Glutamatergic neuron (in vitro differentiated cells): ENCODE data around the gene CTNNBIP1. TPM values are rescaled to one million over a fixed set of nuclear protein-coding genes. Genes with fewer than 3 reads are reported as not detected.

Source experiments
- DNase-seq: peaks from one replicate; pipeline ENCODE4 v3.0.0; 2022
- H3K27ac Mint-ChIP-seq: one replicate; pipeline ENCODE4 v1.8.0; 2020; ENCODE audit warnings: mild to moderate bottlenecking, mixed read lengths, inconsistent platforms; ENCODE audit not compliant: unreplicated experiment
- H3K27me3 Mint-ChIP-seq: one replicate; pipeline ENCODE4 v1.8.0; 2020; ENCODE audit warnings: mild to moderate bottlenecking, moderate library complexity, mixed read lengths, inconsistent platforms; ENCODE audit not compliant: unreplicated experiment
- H3K36me3 Mint-ChIP-seq: one replicate; pipeline ENCODE4 v1.8.0; 2020; ENCODE audit warnings: mild to moderate bottlenecking, mixed read lengths, inconsistent platforms; ENCODE audit not compliant: unreplicated experiment
- H3K4me1 Mint-ChIP-seq: one replicate; pipeline ENCODE4 v1.8.0; 2020; ENCODE audit warnings: mild to moderate bottlenecking, low read depth, mixed read lengths, inconsistent platforms; ENCODE audit not compliant: unreplicated experiment
- H3K4me3 Mint-ChIP-seq: one replicate; pipeline ENCODE4 v1.8.0; 2020; ENCODE audit warnings: mild to moderate bottlenecking, mixed read lengths, inconsistent platforms; ENCODE audit not compliant: unreplicated experiment
- H3K9me3 Mint-ChIP-seq: one replicate; pipeline ENCODE4 v1.8.0; 2020; ENCODE audit warnings: mild to moderate bottlenecking, moderate library complexity, mixed read lengths, inconsistent platforms; ENCODE audit not compliant: unreplicated experiment
- total RNA-seq: library from RNA; stranded (reverse); fragmentation: NEBNext Ultra II Directional; extraction: Animal tissue kit (Norgen Biotek cat#: 25700); gene quantifications from one replicate; pipeline ENCODE4 v1.2.1, GENCODE V29; 2021; ENCODE audit not compliant: unreplicated experiment
- TF ChIP-seq, protein P1 (sequence below): fragments of 200-600 bp; sonication (generic); IDR thresholded peaks from one replicate; pipeline ENCODE4 v1.5.0; 2021; ENCODE audit not compliant: partially characterized antibody, unreplicated experiment

CTNNBIP1 gene
- total RNA-seq, 1 donor from 2014 or later = 50.7 TPM

DNA sequence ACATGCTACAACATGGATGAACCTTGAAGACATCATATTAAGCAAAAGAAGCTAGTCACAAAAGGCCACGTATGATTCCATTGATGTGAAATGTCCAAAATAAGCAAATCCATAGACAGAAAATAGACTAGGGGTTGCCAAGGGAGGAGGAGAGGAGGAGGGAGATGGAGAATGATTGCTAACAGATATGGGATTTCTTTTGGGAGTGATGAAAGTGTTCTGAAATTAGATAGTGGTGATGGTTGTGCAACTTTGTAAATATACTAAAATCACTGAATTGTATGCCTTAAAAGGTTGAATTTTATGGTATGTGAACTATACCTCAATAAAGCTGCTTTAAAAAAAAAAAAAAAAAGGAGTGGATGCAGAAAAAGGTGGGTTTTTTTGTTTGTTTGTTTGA, 93.9 kb downstream of the CTNNBIP1 start:
- Mint-ChIP-seq H3K27me3 (peaks cover 3% of the 10 kb centered on the region), H3K27ac (no peak overlapping the region), H3K4me1 (peaks cover 15% of the 10 kb centered on the region)

DNA sequence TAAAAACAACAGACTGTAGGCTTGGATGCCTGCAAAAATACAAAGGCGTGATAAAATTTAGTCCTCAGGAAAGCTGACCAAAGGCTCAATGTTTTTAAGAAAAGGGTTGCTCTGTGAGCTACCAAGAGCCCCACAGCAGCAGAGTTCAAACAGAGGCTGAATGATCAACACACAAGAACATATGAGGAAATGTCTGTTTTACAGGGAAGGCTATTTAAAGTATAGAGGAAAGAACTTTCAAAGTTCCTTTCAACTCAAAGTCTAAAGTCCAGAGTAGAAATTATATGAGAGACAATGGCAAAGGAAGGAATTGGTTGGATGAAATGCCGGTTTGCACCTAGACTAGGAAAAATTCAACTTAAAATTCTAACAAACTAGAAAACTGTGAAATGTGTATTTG, 94.9 kb downstream of the CTNNBIP1 start:
- TF ChIP-seq, protein P1, sequence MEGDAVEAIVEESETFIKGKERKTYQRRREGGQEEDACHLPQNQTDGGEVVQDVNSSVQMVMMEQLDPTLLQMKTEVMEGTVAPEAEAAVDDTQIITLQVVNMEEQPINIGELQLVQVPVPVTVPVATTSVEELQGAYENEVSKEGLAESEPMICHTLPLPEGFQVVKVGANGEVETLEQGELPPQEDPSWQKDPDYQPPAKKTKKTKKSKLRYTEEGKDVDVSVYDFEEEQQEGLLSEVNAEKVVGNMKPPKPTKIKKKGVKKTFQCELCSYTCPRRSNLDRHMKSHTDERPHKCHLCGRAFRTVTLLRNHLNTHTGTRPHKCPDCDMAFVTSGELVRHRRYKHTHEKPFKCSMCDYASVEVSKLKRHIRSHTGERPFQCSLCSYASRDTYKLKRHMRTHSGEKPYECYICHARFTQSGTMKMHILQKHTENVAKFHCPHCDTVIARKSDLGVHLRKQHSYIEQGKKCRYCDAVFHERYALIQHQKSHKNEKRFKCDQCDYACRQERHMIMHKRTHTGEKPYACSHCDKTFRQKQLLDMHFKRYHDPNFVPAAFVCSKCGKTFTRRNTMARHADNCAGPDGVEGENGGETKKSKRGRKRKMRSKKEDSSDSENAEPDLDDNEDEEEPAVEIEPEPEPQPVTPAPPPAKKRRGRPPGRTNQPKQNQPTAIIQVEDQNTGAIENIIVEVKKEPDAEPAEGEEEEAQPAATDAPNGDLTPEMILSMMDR = no peak
- DNase-seq = no peak
- no peaks in the 10 kb centered on the region for H3K9me3 Mint-ChIP-seq
- no peak overlapping the region for H3K27ac Mint-ChIP-seq
- H3K4me1 Mint-ChIP-seq = peaks cover 12% of the 10 kb centered on the region
- H3K27me3 Mint-ChIP-seq = no peaks in the 10 kb centered on the region
- H3K36me3 Mint-ChIP-seq = no peaks in the 10 kb centered on the region
- H3K4me3 Mint-ChIP-seq = no peak overlapping the region

More for the DNA sequence above, 93.9 kb downstream of the CTNNBIP1 start:
- Mint-ChIP-seq H3K4me3 (no peak overlapping the region), H3K36me3 (no peaks in the 10 kb centered on the region), H3K9me3 (peaks cover 2% of the 10 kb centered on the region)
- no peak for DNase-seq
- TF ChIP-seq, protein P1 = no peak

DNA sequence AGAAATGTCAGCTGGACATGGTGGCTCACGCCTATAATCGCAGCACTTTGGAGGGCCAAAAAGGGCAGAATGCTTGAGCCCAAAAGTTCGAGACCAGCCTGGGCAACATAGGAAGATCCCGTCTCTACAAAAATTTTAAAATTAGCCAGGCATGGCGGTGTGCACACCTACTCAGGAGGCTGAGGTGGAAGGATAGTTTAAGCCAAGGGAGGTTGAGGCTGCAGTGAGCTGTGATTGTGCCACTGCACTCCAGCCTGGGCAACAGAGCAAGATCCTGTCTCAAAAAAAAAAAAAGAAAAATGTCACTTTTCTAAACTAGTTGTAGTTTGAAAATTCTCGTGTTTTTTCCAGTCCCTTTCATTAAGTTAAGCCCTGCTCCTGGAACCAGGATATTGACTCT, 95.5 kb downstream of the CTNNBIP1 start:
- Mint-ChIP-seq H3K36me3 (no peaks in the 10 kb centered on the region), H3K27ac (no peak overlapping the region), H3K9me3 (no peaks in the 10 kb centered on the region), H3K4me1 (peaks cover 9% of the 10 kb centered on the region), H3K4me3 (no peak overlapping the region), H3K27me3 (no peaks in the 10 kb centered on the region)
- no peak for DNase-seq
- TF ChIP-seq, protein P1 = no peak

DNA sequence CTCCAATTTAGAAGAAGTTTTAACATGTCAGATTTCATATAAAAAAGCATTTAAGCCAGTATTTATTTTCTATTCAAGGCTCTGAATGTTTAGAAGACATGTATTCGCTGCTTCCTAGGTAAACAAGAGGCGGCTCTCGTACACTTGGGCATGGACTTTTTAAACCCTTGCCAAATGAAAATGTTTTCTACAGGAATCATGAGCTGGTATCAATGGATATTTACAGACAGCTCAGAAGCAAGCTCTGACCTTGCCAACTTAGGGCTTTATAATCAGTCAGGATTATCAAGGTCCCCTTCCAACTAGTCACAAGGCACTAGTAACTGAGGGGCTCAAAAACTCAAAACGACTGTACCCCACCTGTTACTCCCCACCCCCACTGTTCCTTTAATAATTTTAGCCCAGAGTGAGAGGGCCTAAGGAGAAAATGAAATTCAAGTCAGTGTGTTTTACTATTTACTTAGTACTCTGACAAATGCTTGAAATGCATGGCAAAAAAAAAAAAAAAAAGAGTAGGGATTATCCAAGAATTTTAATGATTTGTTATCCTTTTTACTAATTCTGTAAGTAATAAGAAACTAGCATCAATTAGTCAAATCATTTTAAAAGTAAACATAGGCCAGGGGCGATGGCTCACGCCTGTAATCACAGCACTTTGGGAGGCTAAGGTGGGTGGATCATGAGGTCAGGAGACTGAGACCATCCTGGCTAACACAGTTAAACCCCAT, 98.7 kb downstream of the CTNNBIP1 start:
- H3K36me3 Mint-ChIP-seq = no peaks in the 10 kb centered on the region
- no peak for DNase-seq
- H3K4me3 Mint-ChIP-seq = no peak overlapping the region
- peaks cover 23% of the 10 kb centered on the region for H3K4me1 Mint-ChIP-seq
- TF ChIP-seq, protein P1 = no peak
- H3K9me3 Mint-ChIP-seq = no peaks in the 10 kb centered on the region
- H3K27ac Mint-ChIP-seq = no peak overlapping the region
- H3K27me3 Mint-ChIP-seq = peaks cover 2% of the 10 kb centered on the region

DNA sequence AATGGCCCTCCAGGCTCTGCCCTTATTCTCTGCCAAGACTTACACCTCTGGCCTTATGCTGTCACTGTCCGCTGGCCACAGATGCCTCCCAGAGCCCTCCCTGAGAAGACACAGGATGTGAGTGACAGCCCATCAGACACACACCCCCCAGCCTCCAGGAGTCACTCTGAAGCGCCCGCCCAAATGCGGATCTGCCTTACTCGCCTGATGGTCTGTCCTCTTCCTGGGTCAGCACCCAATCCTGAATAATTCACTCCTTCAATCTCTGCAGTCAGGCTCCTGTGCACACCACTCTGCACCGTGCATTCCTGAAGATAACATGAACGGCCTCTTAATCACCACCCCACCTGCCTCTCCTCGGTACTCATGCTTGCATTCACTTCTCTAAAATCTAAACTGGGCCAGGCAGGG, 101.0 kb downstream of the CTNNBIP1 start:
- Mint-ChIP-seq H3K36me3 (no peaks in the 10 kb centered on the region), H3K4me1 (peaks cover 20% of the 10 kb centered on the region), H3K27me3 (peaks cover 2% of the 10 kb centered on the region), H3K4me3 (no peak overlapping the region), H3K27ac (peak overlapping the region; percentile 25), H3K9me3 (no peaks in the 10 kb centered on the region)
- TF ChIP-seq, protein P1 = no peak
- peak; percentile 30 for DNase-seq
